HG02623 (cell line): ENCODE data around the gene ADAMTS4.

Source experiments
- ATAC-seq: cut with Tn5 transposase; IDR thresholded peaks from one replicate; pipeline ENCODE4 v1.9.1; 2021; ENCODE audit warnings: moderate library complexity; ENCODE audit not compliant: unreplicated experiment

ADAMTS4 gene

GRCh38 chr1:161219078-161219892 is 20.4 kb upstream of the ADAMTS4 start:
- ATAC-seq: no peak

GRCh38 chr1:161218301-161219077 is 19.6 kb upstream of the ADAMTS4 start:
- ATAC-seq: no peak

GRCh38 chr1:161217831-161218230 is 19.0 kb upstream of the ADAMTS4 start:
- ATAC-seq: no peak

GRCh38 chr1:161216945-161217712 is 18.3 kb upstream of the ADAMTS4 start:
- ATAC-seq: peak; percentile 83

- ATAC-seq: no peak
These were observed 16.2 kb upstream of the ADAMTS4 start, which contains the start of gene FCER1G for GRCh38 chr1:161215076-161215475. Gene FCER1G, plus strand, starts transcription at chr1:161215295. Its CDS starts 27 bp downstream, at chr1:161215322.

GRCh38 chr1:161214369-161214768 is 15.5 kb upstream of the ADAMTS4 start:
- ATAC-seq: no peak

- no peak for ATAC-seq
These were observed 11.0 kb upstream of the ADAMTS4 start for GRCh38 chr1:161209790-161210409.

- no peak for ATAC-seq
These were observed 8.3 kb upstream of the ADAMTS4 start for GRCh38 chr1:161207173-161207572.

GRCh38 chr1:161206411-161207140 is 7.7 kb upstream of the ADAMTS4 start:
- no peak for ATAC-seq

- ATAC-seq: peak; percentile 92
These were observed 3.2 kb upstream of the ADAMTS4 start, which contains the start of gene NDUFS2 for GRCh38 chr1:161201836-161202712. Gene NDUFS2, plus strand, starts transcription at chr1:161202367. Its CDS starts 19 bp downstream, at chr1:161202386.

- ATAC-seq: no peak
These were observed 2.4 kb upstream of the ADAMTS4 start for GRCh38 chr1:161200992-161201835.

- ATAC-seq: no peak
These were observed 1.7 kb upstream of the ADAMTS4 start for GRCh38 chr1:161200421-161200991.

GRCh38 chr1:161199506-161200139 is 769 bp upstream of the ADAMTS4 start:
- ATAC-seq: no peak

- ATAC-seq: no peak
These were observed 509 bp downstream of the ADAMTS4 start for GRCh38 chr1:161198194-161198896.

- no peak for ATAC-seq
These were observed 1.2 kb downstream of the ADAMTS4 start for GRCh38 chr1:161197560-161198193.
